Prostate gland (tissue), 2 donors: ENCODE data around the gene AP3M1. TPM values are rescaled to one million over a fixed set of nuclear protein-coding genes. Genes with fewer than 3 reads are reported as not detected.

Experiments
- DNase-seq: peaks from one replicate; pipeline ENCODE4 v3.0.0-alpha.2; 2019; ENCODE audit warnings: low spot score
- H3K27ac ChIP-seq, 2 donors: fragments of 200-600 bp; sonication (generic); 2 replicates each; pipeline ENCODE4 v1.5.1; 2017 to 2019
- H3K27me3 ChIP-seq: fragments of 200-600 bp; sonication (generic); replicated peaks from 2 replicates; pipeline ENCODE4 v1.5.1; 2019; ENCODE audit not compliant: insufficient read depth
- H3K36me3 ChIP-seq, 2 donors: fragments of 200-600 bp; sonication (generic); 1 replicate in 1 of 2; 2 replicates in 1 of 2; pipeline versions ENCODE4 v1.5.1 to v1.8.1; 2017 to 2019
- H3K4me1 ChIP-seq: fragments of 200-600 bp; sonication (generic); replicated peaks from 2 replicates; pipeline ENCODE4 v1.5.1; 2019
- H3K4me3 ChIP-seq, 2 donors: fragments of 200-600 bp; sonication (generic); 2 replicates each; pipeline ENCODE4 v1.5.1; 2017 to 2019
- H3K9me3 ChIP-seq: fragments of 200-600 bp; sonication (generic); 2 replicates; pipeline ENCODE4 v1.5.1; 2017
- CTCF ChIP-seq, 4 experiments: fragments of 200-600 bp in 2 of 4; fragments of 450-650 bp in 2 of 4; sonication (generic) in 2 of 4; IDR thresholded peaks; 1 replicate in 3 of 4; 2 replicates in 1 of 4; pipeline ENCODE4 v1.5.1; 2016 to 2019; ENCODE audit warnings: antibody characterized with exemption in 4 of 4, mild to moderate bottlenecking in 2 of 4, moderate library complexity in 2 of 4
- POLR2A ChIP-seq: fragments of 450-650 bp; IDR thresholded peaks from one replicate; pipeline ENCODE4 v1.6.1; 2016; ENCODE audit warnings: antibody characterized with exemption, mild to moderate bottlenecking
- POLR2AphosphoS5 ChIP-seq: sonication (generic); formaldehyde crosslinking; IDR thresholded peaks from one replicate; pipeline ENCODE4 v1.6.1; 2017; ENCODE audit warnings: antibody characterized with exemption
- WGBS: methylation state at CpG from one replicate; pipeline ENCODE4 v1.1.5; 2018; 5-methylcytosine and 5-hydroxymethylcytosine counted together
- intact Hi-C: fragments of 100-400 bp; cut with DNase I; formaldehyde crosslinking; loops from one replicate; pipeline ENCODE4 v1.14.2; 2022
- total RNA-seq, 2 donors: library from RNA; depleted of rRNA; stranded (reverse); fragments of >200 nt; gene quantifications; one replicate each; pipeline ENCODE4 v1.1.0, GENCODE V29; 2016

AP3M1 gene
- total RNA-seq, 2 donors from 2014 or later: 29.6 to 34.9 TPM

GRCh38 chr10:74084955-74085354, 65.7 kb downstream of the AP3M1 start:
- Histone ChIP-seq H3K4me1 (no peaks in the 10 kb centered on the region), H3K36me3 (no peaks in the 10 kb centered on the region), H3K4me3 (no peak overlapping the region), H3K27me3 (no peaks in the 10 kb centered on the region), H3K9me3 (no peaks in the 10 kb centered on the region), H3K27ac (no peak overlapping the region)
- WGBS: 85% methylated on average over 3 of the region's 3 CpGs
- no peak for TF ChIP-seq CTCF (IDR thresholded peaks at IDR 0.05)
- TF ChIP-seq POLR2A: no peak
- TF ChIP-seq POLR2AphosphoS5: no peak
- DNase-seq: no peak
- intact Hi-C loops: loop anchor here (5.0 kb wide), 3 partner anchors 83 to 198 kb away; no protein-coding TSS in a partner anchor

DNA sequence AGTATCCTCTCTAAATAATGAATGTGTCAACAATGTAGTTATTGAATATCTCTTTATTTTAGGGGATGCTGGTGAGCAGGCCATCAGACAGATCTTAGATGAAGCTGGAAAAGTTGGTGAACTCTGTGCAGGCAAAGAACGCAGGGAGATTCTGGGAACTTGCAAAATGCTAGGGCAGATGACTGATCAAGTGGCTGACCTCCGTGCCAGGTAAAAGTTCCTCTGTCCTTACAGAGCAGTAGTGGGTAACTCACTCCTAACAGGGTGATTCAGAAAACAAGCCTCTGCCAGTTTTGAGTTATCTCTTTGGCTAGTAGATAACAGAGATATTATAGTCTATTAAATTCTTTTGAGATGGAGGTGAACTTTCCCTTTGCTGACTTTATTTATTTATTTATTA, 67.3 kb downstream of the AP3M1 start:
- no peaks in the 10 kb centered on the region for H3K9me3 ChIP-seq
- no peak for DNase-seq
- no peak overlapping the region for H3K27ac ChIP-seq
- intact Hi-C loops: loop anchor here (5.0 kb wide), 3 partner anchors 81 to 196 kb away; no protein-coding TSS in a partner anchor
- H3K4me1 ChIP-seq: no peaks in the 10 kb centered on the region
- no peaks in the 10 kb centered on the region for H3K36me3 ChIP-seq
- H3K27me3 ChIP-seq: no peaks in the 10 kb centered on the region
- TF ChIP-seq POLR2A (no peak), POLR2AphosphoS5 (no peak), CTCF (IDR thresholded peaks at IDR 0.05) (no peak)
- WGBS: 93% methylated on average over 2 of the region's 2 CpGs
- no peak overlapping the region for H3K4me3 ChIP-seq

DNA sequence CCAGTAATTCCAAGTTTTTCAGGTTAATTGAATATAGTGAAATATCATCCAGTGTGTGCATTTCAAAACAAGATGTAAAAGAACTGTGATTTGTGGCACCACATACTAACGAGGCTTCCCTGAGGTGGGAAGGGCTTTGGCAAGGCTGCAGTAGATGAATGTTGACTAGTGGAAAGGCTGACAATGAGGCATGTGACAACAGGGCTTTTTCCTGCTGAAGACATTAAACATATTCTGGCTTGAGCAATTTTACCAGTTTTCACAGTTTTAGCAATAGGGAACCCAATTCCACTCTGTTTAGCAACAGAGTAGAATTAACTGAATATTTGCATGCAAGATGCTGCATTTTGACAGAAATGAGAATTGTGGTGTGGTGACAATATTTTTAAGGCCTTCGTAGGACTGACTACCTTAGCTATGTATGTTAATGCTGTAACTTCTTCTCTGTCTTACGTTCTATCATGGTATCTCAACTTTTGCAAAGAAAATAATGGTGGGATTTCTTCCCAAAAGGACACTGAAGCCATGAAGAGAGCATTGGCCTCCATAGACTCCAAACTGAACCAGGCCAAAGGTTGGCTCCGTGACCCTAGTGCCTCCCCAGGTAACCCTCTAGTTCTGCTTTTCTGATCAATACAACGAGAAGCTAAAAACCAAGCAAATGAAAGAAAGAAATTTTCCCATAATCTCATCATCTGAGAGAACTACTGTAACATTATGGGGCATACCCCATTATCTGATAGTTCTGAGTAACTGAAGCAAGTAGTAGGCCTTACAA, 68.5 kb downstream of the AP3M1 start:
- TF ChIP-seq POLR2AphosphoS5: no peak
- no peak for TF ChIP-seq CTCF (IDR thresholded peaks at IDR 0.05)
- no peak for TF ChIP-seq POLR2A
- Histone ChIP-seq H3K27me3 (no peaks in the 10 kb centered on the region), H3K27ac (no peak overlapping the region), H3K4me3 (no peak overlapping the region), H3K36me3 (no peaks in the 10 kb centered on the region), H3K4me1 (no peaks in the 10 kb centered on the region), H3K9me3 (no peaks in the 10 kb centered on the region)
- intact Hi-C loops: loop anchor here (5.0 kb wide), 3 partner anchors 80 to 195 kb away; no protein-coding TSS in a partner anchor
- 58% methylated on average over 5 of the region's 5 CpGs for WGBS
- DNase-seq: no peak

GRCh38 chr10:74081192-74081803, 69.3 kb downstream of the AP3M1 start:
- H3K9me3 ChIP-seq: no peaks in the 10 kb centered on the region
- H3K27me3 ChIP-seq: no peaks in the 10 kb centered on the region
- no peaks in the 10 kb centered on the region for H3K36me3 ChIP-seq
- no peaks in the 10 kb centered on the region for H3K4me1 ChIP-seq
- WGBS: 42% methylated on average over 4 of the region's 4 CpGs
- no peak overlapping the region for H3K27ac ChIP-seq
- peak; percentile 16 for DNase-seq
- TF ChIP-seq POLR2AphosphoS5 (no peak), CTCF (IDR thresholded peaks at IDR 0.05) (peak; percentile 18 to 69 (median 48))
- no peak overlapping the region for H3K4me3 ChIP-seq
- intact Hi-C loops: loop anchor here (5.0 kb wide), 3 partner anchors 79 to 194 kb away; no protein-coding TSS in a partner anchor
